NCI-H2196 treated with DMSO at 0.1 percent for 48 hours (cell line): Measurements from ENCODE around the gene RERE.

ENCODE experiments used
- DNase-seq: peaks from one replicate; lab custom pipeline; 2025; ENCODE audit not compliant: unreplicated experiment; lab: John Stamatoyannopoulos, UW

RERE gene

DNA sequence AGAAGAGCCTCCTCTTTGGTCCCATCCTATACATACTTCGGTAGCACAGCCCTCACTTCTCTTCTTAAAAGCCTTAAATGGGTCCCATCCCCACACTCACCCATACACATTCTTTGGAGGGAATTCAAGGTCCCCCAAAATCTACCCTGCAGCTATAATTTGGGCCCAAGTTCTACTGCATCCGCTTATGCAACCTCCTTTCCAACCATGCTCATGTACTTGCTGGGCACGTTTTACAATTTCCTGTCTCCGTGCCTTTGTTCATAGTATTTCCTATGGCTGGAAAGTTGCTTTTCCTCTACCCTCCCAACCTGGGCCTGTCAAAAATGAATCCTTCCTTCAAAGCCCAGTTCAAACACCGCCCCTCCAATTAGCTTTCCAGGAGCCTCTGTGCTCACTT lies 399.8 kb downstream of the RERE start:
- no peak for DNase-seq

DNA sequence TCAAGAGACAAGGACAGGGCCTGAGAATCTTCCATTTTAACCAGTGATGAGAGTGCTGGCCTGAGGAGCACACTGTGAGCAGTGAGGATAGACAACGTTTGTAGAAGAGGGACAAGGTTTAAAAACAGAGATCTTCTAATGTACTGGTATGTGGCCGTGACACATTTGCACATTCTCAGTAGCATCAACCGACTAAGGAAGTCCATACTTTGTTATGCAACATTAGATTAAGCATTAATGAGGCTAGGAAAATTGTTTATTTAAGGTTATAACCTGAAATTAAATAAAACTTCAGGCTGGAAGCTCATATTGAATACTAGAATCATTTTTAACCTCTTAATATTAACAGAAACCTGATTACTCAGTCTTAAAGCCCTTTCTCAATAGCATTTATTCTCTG lies 400.6 kb downstream of the RERE start:
- no peak for DNase-seq

DNA sequence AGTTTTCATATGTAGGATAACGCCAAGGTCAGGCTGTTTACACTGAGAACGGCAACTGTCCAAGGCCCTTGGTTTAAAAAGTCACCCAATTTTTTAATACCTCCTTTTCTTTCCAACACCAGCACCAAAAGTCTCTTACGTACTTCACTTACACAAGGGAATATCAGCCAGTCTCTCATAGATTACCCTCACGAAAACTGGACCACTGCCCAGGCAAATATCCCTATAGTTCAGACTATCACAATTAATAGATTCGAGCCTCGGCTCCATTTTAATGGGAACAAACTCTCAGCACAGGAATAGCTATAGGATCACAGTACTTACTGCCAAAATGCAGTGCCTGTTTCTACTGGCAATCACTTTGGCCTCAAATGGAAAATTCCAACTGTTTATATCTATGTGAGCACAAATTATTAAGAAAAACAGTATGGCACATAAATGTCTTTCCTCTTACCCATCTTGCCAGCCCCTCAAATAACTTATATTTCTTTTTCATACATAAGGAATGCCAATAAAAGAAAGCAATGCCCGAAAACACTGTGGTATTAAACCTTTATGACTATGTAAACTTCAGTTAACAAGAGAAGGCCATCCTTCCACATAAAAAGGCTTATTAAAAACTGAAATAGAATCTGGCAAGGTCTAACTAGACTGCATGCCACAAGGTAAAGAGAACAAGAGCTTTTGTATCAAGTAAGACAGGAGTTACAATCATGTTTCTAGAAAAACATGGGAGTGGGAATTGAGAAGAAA lies 401.7 kb downstream of the RERE start:
- DNase-seq: no peak

DNA sequence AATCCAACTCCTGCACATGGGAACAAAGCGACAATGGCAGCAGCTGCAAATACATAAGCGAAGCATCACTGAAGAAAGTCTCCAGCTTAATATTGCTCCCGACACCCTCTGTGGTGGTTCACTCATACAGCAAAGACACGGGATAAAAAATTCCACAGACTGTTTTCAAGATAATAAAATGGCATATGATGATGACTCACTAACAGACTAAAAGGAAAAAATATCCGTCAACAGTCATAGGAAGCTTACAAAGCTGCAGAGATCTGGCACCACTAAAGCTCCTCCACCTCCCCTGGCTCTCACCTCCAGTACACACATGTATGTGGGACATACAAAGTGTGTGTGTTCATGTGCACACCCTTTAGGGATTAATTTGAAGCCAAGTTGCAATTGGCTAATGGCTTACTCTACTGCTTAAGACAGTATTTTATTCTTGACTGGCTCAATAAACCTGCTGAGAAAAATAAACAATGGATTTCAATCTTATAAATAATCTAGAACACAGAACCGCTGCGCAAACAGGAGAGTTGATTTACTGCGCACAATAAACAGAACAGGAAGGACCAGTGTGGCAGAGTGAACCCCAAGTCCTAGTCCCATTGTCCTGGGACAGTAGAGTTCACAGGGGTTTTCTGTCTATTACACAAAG lies 405.1 kb downstream of the RERE start:
- no peak for DNase-seq

DNA sequence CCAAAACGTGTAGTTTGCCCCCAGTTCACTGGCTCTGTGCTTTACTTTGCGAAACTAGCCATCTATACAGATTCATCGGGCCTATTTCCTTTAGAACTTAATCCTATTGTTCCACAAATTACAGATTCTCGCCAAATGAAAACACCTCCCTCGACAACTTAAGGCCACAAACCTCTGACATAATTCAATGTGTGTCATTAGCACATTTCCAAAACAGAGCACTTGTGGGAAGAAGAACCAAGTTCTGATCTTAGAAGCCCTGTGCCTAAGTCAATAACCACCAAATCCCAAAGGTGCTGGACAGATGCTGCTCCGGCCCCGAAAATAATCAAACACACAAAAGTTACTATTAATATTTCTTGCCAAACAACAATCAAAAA lies 405.6 kb downstream of the RERE start:
- no peak for DNase-seq

DNA sequence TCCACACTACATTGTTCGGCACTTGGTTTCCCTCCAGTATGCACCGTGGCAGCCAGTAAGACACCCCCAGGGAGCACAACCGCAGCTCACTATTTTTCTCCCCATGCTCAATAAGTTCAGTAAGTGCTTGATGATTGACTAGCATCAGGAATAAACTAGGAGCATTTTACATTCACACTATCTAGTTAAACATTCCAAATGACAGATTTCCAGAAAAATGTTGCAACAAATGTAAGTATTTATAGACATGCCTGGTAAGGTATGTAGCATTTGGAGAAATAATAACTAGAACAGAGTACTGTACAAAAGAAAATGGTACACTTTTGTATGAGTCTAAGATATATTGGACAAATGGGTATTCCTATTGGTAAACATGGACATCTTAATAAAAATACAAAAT lies 406.6 kb downstream of the RERE start:
- no peak for DNase-seq

DNA sequence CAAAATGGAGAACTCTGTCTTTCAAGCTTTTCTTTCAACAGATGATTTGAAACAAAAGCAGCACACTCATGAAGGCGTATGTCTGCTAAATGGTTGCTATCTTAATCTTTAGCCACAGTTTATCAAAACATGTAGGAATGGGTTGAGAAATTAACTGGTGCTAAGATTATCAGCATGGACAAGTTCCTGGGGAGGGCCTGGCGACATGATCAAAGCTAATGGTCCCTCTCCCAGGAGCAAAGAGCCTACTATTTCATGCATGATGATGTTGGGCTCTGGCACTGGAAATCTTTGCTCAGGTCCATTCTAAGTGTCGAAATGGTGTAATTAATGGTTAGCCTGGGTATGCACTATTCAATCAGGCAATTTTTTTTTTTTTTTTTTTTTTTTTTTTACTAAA lies 407.8 kb downstream of the RERE start:
- no peak for DNase-seq

DNA sequence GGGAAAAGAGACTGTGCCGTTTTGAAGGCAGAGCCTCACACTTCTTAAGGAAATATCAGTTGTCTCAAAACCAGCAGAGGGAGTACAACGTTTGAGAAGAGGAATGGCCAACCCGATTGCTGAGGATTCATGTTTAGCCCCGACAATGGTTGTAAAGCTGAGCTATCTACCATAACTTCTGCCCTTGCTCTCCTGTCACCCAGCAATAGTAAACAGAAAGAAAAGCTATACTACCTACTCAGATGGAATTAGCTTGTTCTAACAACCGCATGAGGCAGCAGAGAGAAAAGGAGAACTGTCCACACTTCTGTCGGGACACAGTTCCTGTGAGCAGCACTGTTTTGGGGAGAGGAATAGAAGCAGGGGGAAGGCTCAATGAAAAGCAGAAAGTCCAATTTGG lies 408.3 kb downstream of the RERE start:
- DNase-seq: no peak

DNA sequence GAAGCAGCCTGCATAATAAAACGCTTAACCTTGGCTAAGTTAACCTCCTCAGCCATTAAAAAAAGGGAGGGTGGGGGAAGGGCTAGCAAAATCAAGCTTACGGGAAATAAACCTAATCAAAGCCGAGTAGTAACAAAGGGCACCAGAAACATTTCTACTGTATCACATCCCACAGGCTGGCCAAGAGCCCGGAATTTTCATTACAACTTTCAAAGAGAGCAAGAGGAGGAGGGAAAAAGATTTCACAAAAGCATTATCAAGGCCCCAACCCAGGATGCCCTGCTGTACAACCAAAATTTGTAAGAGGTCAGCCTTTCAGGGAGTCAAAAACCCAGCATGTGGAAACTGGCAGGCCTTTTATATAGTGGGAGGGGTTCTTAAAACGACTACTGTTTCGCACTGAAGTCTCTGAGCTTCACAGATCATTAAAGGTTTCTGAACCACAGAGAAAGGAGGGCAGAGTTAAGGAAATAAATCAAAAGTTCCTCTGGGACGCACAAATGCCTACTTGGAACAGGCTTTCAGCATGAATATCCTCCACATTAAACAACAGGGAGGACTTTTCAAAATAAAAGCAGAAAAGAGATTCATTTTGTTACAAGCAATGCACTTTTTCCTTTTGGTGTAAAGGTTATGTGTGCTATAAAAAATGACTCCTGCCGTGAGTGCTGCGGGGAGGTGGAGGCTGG lies 409.1 kb downstream of the RERE start:
- peak; percentile 87 for DNase-seq

DNA sequence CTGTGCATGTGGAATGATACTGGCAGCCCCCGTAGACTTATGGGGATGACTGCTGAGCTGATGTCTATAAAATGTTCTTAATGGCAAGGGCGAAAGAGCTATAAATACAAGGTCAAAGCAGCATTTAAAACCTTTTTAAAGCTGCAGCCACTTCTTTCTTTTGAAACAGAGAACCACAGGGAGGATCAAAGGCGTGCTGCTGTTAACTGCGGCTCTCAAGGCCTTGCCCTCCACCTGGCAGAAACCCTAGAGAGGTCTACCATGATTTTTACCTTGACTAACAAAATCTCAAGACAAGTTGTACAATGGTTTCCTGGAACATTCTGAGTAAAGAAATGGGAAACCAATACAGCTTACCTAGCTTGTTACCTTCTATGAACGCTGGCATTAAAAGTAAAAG lies 409.8 kb downstream of the RERE start:
- no peak for DNase-seq

DNA sequence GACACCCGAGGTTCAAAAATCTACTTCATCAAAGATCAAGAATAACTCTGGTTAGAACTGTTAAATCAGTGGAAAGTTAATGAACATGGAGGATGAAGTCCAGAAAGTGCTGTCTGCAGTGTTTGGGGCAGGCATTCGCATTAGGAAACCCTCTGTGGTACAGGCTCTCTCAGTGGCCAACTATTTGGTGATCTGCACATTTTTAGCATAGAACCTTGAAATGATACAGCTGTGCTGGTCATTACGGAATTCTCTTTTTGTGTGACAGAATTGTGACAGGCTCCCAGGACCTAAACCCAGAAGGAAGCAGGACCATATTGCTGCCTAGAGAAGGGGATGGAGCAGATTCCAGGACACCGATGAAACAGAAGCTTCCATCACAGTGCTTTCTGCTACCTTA lies 410.5 kb downstream of the RERE start:
- no peak for DNase-seq

DNA sequence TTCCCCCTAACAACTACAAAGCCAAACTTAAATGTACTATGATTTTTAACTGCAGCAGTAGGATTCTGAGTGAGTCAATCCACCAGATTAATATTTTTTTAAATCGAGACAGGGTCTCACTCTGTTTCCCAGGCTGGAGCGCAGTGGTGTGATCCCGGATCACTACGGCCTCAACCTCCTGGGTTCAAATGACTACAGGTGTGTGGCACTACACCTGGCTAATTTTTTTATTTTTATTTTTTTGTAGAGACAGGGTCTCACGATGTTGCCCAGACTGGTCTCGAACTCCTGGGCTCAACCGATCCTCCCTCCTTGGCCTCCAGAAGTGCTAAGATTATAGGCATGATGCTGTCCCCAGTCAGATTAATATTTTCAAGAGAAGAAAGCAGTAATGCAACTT lies 411.4 kb downstream of the RERE start:
- DNase-seq: no peak

DNA sequence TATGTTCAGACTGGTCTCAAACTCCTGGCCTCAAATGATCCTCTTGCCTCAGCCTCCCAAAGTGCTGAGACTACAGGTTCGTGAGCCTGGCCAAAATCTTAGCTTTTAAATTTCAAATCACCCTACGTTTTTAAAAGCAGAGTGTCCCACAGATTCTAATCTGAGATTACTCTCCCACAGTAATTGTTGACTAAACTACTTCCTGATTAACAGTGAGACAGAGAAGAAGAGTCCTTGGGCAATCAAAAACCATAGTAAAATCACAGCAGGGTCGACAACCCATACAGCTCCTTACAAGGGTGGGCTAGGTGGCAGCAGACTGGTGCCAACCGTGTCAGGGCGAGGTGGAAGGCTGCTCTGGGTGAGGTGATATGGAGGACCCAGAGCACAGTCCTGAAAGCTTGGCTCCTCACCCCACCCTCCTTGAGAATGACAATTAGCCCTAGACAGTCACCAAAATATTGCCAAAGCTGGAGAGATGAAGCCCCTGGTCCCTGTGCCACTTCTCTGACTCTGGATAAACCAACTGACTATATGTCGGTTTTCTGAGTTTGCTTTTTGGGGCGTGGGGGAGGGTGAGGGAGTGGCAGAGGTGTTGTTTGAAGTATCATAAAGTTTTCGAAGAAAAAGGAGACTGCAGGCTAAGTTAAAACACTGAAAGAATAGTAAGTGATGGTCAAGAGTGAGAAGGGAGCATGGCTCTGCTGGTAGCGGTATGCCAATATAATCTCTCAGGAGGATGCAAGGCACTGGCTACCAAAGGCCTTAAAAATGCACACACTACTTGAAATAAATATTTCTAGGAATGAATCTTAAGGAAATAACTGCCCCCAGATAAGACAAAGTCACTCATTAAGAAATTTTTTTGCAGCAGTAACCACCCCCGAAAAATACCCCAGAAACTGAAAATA lies 412.7 kb downstream of the RERE start:
- DNase-seq: no peak

DNA sequence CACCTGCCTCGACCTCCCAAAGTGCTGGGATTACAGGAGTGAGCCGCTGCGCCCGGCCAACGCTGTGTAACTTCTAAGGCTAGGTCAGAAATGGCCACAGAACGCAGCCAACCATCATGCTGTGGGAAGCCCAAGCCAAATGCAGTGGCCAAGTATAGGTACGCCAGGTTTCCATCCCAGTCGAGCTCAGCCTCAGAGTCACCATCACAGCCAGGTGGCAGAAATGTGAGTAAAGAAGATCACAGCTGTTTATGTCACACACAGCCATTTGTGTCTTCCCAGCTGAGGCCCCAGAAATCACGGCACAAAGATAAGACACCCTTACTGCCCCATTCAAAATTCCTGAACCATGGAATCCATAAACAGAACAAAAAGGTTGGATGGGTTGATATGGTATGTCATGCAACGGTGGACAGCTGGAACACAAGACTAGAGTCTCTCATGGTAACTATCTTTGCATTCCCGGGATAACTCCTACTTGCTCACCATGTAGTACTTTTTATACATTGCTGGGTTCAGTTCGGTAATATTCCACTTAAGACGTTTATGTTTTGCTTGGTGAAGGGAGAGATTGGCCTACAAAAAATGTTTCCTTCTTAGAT lies 415.2 kb downstream of the RERE start:
- no peak for DNase-seq

DNA sequence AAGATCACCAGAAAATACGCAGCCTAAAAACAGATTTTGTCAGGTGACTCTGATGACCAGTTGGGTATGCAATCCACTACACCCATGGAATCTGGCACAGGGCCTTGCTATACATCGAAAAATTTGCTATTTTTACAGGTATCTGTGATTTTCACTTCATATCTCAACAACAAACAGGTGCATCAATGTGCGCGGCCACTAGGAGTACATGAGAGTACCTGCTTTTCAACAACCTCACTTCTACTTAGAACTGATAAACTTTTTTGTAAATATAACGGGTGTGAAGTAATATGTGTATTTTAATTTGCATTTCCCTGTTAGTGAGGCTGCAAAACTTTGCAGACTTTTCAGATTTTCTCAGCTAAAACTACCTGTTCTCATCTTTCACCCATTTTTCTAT lies 418.8 kb downstream of the RERE start:
- no peak for DNase-seq

DNA sequence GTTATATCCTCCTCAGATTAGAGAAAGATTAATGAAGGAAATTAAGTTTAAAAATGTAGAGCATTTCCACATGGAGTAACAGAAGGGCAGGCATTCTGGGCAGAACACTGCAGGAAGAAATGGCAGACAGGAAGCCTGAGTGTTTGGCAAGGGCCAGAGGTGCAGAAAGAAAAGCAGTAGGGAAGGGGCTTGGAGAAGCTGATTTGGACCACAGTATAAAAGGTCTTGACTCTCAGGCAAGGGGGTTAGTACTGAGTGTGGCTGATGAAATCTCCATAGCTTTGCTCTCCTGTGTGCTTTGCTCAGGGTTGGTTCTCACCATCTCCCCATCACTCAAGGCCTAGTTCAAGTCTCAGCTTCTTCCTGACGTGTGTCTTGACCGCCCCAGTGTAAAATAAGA lies 419.4 kb downstream of the RERE start:
- no peak for DNase-seq

DNA sequence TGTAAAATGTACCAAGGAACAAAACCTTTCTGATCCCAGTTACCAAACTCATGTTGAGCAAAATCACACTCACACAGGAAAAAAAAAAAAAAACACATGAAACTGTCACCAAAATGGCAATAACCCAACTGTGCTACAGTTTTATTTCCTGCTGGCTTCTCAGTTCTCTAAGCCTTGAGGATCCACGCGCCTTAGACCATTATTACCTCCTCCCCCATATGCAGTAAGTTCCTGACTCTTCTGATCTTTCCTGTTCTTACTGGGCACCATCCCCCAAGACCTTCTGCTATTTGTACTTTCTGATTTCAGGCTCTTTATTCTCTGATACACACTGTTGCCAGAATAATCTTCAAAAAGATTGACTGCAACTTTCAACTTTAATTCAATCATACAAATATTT lies 419.9 kb downstream of the RERE start:
- no peak for DNase-seq

DNA sequence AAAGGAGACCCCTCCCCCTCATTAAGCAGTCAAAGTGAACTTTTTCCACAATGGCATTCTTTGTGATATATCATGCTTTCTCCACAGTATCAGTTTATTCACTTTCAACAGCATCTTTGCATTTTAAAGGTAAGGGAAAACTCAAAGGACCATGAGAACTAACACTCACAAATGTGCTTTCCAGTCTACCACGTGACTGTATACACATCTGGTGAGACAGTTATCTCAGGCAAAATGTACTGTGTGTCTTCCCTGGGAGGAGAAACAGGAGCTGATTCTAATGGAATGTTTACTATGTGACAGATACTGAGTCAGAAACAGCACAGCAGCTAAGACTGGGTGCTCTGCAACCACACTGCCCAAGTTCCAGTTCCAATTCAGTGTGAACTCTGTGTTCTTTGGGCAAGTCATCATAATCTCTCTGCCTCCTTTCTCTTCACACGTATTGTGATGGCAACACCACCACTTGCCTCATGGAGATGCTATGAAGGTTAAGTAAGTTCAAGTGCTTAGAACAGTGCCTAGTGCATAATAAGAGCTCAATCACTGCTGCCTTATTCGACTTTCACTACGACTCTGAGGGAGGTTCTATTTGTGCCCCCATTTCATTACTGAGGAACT lies 420.5 kb downstream of the RERE start:
- DNase-seq: no peak

DNA sequence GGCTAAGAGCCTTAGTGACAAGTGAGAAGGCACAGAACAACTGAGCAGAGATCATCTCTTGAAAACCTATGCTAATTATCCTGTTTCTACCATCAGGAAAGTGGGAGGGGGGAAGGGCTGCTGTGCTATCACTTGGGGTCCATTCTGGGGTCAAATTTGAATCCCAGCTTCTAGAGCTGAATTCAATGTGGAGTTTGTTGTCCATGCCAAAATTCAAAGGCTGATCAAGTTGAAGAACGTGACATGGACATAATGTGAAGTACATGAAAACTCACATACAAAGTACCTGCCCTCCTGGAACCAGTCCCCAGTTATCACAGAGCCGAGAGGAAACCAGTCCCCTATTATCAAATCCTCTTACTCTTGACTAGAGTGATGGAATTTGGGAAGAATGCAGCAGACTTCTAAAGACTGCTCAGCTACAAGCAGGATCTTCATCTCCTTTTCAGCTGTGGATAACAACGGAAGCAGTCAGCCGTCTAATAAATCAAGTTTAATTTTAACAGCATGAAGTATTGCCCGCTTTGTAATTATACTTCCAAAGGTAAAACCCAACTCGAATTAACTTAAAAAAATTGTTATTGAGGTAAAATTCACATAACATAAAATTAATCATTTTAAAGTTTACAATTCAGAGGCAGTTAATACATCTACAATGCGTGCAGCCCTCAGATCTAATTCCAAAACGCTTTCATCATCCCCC lies 421.2 kb downstream of the RERE start:
- no peak for DNase-seq

DNA sequence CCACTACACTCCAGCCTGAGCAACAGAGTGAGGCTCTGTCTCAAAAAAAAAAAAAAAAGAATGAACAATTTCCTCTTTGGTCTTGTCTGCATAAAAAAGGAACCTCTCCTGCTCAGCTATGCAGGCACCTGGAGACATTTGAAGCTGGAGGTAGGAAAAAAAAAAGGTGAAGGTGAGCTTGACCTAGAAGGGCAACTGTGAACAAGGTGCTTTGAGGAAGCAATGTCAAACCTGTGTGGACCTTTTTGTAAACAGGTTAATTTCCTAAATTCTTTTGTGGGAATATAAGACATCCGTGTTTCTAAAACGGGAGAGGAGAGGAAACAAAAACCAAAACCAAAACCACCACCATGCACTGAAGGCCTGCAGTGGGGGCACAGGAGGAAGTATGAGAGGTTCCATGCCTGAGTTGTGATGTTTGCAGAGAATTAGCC lies 422.0 kb downstream of the RERE start:
- DNase-seq: no peak
